ENCODE measurements around the gene AKAP17A.
"Not testable (repeated sequence)": the region's sequence is repeated elsewhere in the genome, so short reads cannot be mapped to it uniquely, and the experiment has no call there.

The AKAP17A gene, protein sequence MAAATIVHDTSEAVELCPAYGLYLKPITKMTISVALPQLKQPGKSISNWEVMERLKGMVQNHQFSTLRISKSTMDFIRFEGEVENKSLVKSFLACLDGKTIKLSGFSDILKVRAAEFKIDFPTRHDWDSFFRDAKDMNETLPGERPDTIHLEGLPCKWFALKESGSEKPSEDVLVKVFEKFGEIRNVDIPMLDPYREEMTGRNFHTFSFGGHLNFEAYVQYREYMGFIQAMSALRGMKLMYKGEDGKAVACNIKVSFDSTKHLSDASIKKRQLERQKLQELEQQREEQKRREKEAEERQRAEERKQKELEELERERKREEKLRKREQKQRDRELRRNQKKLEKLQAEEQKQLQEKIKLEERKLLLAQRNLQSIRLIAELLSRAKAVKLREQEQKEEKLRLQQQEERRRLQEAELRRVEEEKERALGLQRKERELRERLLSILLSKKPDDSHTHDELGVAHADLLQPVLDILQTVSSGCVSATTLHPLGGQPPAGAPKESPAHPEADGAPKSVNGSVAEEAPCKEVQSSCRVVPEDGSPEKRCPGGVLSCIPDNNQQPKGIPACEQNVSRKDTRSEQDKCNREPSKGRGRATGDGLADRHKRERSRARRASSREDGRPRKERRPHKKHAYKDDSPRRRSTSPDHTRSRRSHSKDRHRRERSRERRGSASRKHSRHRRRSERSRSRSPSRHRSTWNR

GRCh38 chrX:1591102-1591862 is at the start of gene AKAP17A:
AKAP17A (plus strand) TSS chrX:1591604; CDS start chrX:1593463, 1,859 bp downstream.
- no peak for FAIRE-seq

DNA sequence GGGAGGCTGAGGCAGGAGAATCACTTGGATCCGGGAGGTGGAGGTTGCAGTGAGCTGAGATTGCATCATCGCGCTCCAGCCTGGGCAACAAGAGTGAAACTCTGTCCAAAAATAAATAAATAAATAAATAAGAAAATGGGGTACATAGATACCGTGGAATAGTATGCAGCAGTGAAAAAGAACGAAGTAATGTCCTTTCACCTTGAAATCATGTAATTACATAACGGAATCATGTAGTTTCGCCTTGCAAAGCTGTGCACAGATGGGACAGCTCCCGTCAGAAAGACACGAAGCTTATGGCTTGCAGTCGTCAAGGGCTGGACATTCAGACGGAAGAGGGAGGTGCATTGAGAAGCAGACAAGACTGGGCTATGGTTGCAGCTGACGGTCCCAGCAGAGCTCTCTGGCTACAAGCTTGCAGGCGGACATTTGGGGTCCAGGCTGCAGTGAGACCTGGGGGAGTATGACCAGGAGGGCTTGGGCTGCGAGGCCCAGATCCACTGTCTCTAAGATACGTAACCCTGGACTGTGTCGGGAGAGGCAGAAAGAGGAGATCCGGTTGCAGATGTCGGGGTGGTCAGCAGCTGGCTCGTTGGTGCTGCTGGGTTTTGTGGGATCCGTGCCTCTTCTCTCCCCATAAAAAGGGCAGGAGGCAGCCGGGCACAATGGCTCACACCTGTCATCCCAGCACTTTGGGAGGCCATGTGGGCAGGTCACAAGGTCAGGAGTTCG is 48.2 kb upstream of the AKAP17A start:
- FAIRE-seq = no peak

DNA sequence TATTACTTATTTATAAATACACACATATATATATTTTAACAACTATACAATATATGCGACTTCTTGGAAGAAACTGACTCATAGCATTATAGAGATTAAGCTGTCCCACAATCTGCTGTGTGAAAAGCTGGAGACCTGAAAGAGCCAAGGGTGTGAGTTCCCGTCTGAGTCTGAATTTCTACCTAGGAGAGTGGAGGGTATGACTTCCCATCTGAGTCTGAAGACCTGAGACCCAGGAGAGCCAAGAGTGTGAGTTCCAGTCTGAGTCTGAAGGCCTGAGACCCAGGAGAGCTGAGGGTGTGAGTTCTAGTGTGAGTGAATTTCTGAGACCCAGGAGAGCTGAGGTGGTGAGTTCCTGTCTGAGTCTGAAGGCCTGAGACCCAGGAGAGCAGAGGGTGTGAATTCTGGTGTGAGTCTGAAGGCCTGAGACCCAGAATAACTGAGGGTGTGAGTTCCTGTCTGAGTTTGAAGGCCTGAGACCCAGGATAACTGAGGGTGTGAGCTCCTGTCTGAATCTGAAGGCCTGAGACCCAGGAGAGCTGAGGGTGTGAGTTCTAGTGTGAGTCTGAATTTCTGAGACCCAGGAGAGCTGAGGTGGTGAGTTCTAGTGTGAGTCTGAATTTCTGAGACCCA is 45.5 kb upstream of the AKAP17A start:
- FAIRE-seq = no peak

DNA sequence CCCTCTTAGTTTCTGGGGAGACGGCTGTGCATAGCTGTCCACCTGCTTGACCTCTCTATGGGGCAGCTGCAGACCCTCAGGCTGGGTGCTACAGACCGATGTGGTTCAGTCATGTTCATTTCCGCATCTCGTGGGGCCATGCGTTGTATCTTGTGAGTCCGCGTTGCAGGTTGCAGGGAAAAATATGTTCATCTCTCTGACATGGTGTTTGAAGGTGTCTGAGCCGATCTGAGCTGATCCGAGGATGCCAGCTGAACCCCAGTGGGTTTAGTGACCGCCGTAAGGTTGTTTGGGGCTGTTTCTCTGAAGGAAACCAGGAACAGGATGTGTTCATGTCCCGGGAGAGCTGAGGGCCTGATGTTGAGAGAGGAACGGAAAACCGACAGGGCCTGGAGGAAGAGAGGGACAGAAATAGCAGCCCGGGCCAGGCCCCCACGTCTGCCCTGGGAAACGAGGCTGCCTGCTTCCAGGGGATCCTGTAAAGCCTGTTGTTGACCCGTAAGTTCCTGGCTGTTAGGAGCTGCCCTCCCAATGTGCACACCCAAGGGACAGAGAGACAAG is 44.6 kb upstream of the AKAP17A start:
- no peak for FAIRE-seq

- FAIRE-seq = no peak
Measured at GRCh38 chrX:1551959-1552546, 39.4 kb upstream of the AKAP17A start.

DNA sequence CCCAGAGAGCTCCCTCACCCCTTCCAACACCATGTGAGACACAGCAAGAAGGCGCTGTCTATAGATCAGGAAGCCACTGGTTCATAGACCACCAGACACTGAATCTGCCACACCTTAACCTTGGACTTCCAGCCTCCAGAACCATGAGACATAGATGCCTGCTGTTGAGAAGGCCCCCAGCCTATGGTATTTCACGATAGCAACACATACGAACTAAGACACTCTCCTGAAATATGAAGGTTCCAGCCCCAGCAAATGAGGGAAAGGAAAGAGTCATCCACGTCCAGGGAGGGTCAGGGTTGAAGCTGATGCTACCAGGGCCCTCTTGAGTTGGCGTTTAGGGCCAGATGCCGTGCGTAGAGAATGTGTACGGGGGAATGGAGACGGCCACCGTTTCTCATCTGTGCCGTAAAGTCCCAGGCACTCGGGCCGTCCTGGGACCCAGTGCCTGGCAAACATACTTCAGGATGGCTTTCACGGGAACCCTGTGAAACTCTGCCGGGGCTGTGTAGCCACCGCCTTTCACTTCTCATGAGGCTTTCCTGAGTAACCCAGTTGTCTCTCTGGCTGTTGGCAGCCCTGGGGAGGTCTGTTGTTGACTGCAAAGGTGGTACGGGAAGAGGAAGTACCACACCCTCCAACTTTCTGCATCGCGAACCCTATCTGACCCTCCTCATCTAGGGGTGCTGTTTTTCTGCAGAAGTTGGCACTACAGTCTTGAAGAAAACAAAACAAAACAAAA is 36.8 kb upstream of the AKAP17A start:
- no peak for FAIRE-seq

- FAIRE-seq = no peak
Measured at GRCh38 chrX:1555370-1555769, 36.0 kb upstream of the AKAP17A start.

GRCh38 chrX:1557442-1557841 is 34.0 kb upstream of the AKAP17A start:
- not testable (repeated sequence) for FAIRE-seq

DNA sequence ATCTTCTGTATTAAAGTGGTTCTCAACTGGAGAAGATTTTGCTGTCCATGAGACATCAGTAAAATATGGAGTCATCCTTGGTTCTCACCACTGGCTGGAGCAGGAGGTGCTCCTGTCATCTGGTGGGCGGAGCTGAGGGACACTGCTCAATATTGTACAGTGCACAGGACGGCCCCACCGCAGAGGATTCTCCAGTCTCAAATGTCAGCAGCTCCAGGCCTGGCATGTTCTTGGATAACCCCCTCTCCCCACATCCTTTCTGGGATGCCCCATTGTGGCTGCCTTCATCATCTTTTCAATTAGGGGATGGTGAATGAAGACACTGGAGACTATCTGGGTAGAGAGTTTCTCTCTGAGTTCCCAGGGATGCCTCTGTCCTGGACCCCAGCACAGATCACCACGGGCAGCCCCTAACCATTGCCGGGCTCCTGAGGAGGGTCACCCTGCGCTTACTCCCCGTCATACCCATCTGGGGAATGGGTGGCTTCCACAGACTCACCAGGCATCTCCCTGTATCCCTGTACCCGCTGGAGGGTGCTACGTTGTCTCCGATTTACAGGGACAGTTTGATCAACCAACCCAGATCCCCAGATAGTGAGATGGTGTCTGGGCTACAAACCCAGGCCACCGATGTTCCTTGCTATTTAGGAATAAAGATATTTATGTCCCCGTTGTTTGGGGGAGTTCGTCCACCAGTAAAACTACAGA is 32.5 kb upstream of the AKAP17A start:
- FAIRE-seq = no peak

- no peak for FAIRE-seq
Measured at GRCh38 chrX:1561164-1561563, 30.2 kb upstream of the AKAP17A start.

GRCh38 chrX:1564077-1564476 is 27.3 kb upstream of the AKAP17A start:
- FAIRE-seq = not testable (repeated sequence)

GRCh38 chrX:1564750-1565683 is 26.4 kb upstream of the AKAP17A start:
- FAIRE-seq = no peak

GRCh38 chrX:1574181-1574580 is 17.2 kb upstream of the AKAP17A start:
- FAIRE-seq = not testable (repeated sequence)

- FAIRE-seq = no peak
Measured at GRCh38 chrX:1576201-1576992, 15.0 kb upstream of the AKAP17A start.

- FAIRE-seq = no peak
Measured at GRCh38 chrX:1577845-1578244, 13.6 kb upstream of the AKAP17A start.

GRCh38 chrX:1578511-1579173 is 12.8 kb upstream of the AKAP17A start:
- no peak for FAIRE-seq

DNA sequence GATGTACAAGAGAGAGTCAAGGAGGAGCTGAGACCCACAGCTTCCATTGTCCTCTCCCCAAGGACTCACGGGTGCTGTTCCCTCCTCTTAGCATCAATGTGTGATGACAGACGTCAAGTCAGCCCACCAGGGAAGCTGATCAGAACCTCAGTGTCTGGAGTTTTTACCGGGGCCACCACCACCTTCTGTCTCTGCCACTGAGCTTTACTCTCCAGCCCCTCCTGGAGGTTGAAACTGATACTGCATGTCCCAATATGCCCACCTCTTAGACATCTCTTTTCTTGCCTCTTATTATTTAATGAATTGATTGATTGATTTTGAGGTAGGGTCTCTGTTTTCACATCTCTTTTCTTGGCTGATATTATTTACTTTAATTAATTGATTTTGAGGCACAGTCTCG is 10.3 kb upstream of the AKAP17A start:
- no peak for FAIRE-seq
